H4 (cell line): ENCODE results near the gene VAMP8. TPM values are rescaled to one million over a fixed set of nuclear protein-coding genes. Genes with fewer than 3 reads are reported as not detected.
A peak's percentile ranks its signal among the peaks of the same experiment; 100 is the strongest.
"Not testable (repeated sequence)": the region's sequence is repeated elsewhere in the genome, so short reads cannot be mapped to it uniquely, and the experiment has no call there.

Source experiments
- DNase-seq: peaks from one replicate; pipeline ENCODE4 v3.0.0-alpha.2; 2015; ENCODE audit warnings: low spot score
- total RNA-seq: library from RNA; depleted of rRNA; stranded (reverse); fragments of >200 nt; shearing (Covaris generic); gene quantifications from 2 replicates; pipeline ENCODE4 v1.2.3, GENCODE V29; 2014

VAMP8 gene
- total RNA-seq, 1 experiment from 2014 or later = 1.3 TPM

- no peak for DNase-seq
Measured at GRCh38 chr2:85547089-85547858, 30.1 kb upstream of the VAMP8 start.

GRCh38 chr2:85547859-85548607 lies 29.4 kb upstream of the VAMP8 start:
- no peak for DNase-seq

GRCh38 chr2:85548608-85548900 lies 28.8 kb upstream of the VAMP8 start:
- DNase-seq = no peak

- no peak for DNase-seq
Measured at GRCh38 chr2:85549095-85549494, 28.3 kb upstream of the VAMP8 start.

GRCh38 chr2:85549826-85550225 lies 27.6 kb upstream of the VAMP8 start:
- no peak for DNase-seq

GRCh38 chr2:85550486-85550885 lies 26.9 kb upstream of the VAMP8 start:
- no peak for DNase-seq

GRCh38 chr2:85551698-85552678 lies 25.4 kb upstream of the VAMP8 start:
- DNase-seq = peak; percentile 67

- DNase-seq = no peak
Measured at GRCh38 chr2:85553184-85553583, 24.2 kb upstream of the VAMP8 start.

GRCh38 chr2:85554980-85555612 lies 22.3 kb upstream of the VAMP8 start:
- no peak for DNase-seq

GRCh38 chr2:85557130-85557529 lies 20.3 kb upstream of the VAMP8 start:
- no peak for DNase-seq

- DNase-seq = no peak
Measured at GRCh38 chr2:85558160-85558559, 19.2 kb upstream of the VAMP8 start.

GRCh38 chr2:85560403-85560726 lies 17.0 kb upstream of the VAMP8 start:
- not testable (repeated sequence) for DNase-seq

GRCh38 chr2:85560812-85561279 lies 16.5 kb upstream of the VAMP8 start:
- DNase-seq = no peak

- peak; percentile 89 for DNase-seq
Measured at GRCh38 chr2:85561280-85562212, 15.8 kb upstream of the VAMP8 start, which contains the start of gene GGCX. Gene GGCX (minus strand): TSS chr2:85561493. CDS start chr2:85561428, 65 bp downstream.

- no peak for DNase-seq
Measured at GRCh38 chr2:85564144-85564563, 13.2 kb upstream of the VAMP8 start.

- no peak for DNase-seq
Measured at GRCh38 chr2:85566265-85566664, 11.1 kb upstream of the VAMP8 start.

- no peak for DNase-seq
Measured at GRCh38 chr2:85575739-85576138, 1.6 kb upstream of the VAMP8 start.

- DNase-seq = no peak
Measured at GRCh38 chr2:85577063-85577385, 362 bp upstream of the VAMP8 start.

- no peak for DNase-seq
Measured at GRCh38 chr2:85578243-85579180, 1.1 kb downstream of the VAMP8 start.
